HG03354 (cell line): Measurements from ENCODE around the gene NINJ1.
A peak's percentile ranks its signal among the peaks of the same experiment; 100 is the strongest.
"Not testable (repeated sequence)": the region's sequence is repeated elsewhere in the genome, so short reads cannot be mapped to it uniquely, and the experiment has no call there.

Source experiments
- ATAC-seq: cut with Tn5 transposase; IDR thresholded peaks from one replicate; pipeline ENCODE4 v1.9.1; 2021; ENCODE audit warnings: mild to moderate bottlenecking; ENCODE audit not compliant: unreplicated experiment, poor library complexity, severe bottlenecking

NINJ1 gene

GRCh38 chr9:93122721-93123221, 11.3 kb downstream of the NINJ1 start:
- ATAC-seq, result no peak

GRCh38 chr9:93121316-93122241, 12.5 kb downstream of the NINJ1 start:
- no peak for ATAC-seq

DNA sequence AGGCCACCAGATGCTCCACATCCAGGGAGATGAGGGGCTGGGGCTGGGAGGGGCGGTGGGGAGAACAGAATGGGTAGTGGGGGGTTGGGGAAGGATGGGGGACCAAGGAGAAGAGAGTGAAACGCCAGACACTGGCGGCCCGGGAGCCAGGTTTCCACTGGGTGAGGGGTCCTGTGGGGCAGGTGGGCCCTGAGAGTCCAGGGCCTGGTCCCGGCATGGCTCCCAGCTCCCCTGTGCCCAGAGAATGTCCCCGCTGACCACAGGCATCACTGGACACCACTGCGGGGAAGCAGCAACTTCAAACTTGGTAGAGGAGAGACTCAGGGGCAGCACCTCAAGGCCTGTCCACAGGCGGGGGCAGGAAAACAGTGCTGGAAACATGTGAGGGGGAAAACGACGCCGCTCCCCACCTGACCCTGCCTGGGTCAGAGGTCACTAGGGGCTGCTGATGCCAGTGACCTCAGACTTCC, 13.2 kb downstream of the NINJ1 start:
- ATAC-seq, result no peak

- peak; percentile 95 for ATAC-seq
Observed at GRCh38 chr9:93119953-93120845, 13.9 kb downstream of the NINJ1 start.

DNA sequence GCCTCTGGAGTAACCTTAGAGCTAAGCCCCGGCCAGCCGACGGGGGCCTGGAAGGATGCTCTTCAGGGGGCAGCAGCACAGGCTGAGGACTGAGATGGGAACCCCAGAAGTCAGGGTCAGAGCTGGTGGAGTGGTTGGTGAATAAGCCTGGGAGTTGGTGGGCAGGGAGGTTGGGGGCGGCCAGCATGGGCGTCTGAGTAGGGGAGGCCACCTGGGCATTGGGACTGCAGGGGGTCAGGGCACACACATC, 14.4 kb downstream of the NINJ1 start:
- no peak for ATAC-seq

GRCh38 chr9:93118863-93119702, 15.0 kb downstream of the NINJ1 start:
- ATAC-seq, result no peak

DNA sequence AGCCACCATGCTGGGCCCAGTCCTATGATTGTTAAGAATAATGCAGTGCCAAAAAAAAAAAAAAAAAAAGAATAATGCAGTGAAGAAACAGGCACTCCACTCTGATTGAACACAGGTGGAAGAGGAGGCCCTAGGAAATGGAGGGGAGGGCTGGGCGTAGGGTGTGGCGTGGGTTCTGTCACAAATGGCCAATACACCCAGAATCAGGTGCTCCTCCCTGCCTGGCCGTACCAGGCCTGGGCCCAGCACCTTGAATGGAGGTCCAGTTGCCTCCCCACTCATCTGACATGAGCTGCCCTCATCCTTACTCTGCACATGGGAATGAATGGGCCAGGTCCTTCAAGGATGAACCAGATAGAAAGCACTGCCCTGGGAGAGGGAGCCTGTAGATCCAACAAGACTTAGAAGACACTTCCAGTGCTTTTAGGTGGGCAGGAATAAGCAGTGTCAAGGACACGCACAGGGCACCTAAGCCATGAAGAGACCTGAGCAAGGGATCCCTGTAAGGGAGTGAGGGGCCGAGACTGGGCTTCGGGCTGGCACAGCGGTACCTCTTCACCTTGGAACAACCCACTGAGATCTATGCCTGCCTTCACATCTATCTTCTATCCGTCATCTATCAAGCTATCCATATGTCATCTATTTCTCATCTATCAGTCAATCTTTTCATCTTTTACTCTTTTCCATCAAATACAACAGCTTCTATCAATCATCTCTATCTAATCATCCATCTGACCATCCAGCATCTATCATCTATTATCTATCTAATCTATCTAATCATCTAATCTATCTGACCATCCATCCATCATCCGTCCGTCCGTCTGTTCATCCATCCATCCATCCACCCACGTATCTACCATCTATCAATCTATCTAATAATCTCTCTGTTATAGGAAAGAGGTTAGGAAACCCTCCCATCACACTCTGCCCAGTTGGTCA, 15.9 kb downstream of the NINJ1 start:
- no peak for ATAC-seq

GRCh38 chr9:93117521-93117920, 16.5 kb downstream of the NINJ1 start:
- ATAC-seq, result not testable (repeated sequence)

- no peak for ATAC-seq
Observed at GRCh38 chr9:93116072-93116961, 17.7 kb downstream of the NINJ1 start.

DNA sequence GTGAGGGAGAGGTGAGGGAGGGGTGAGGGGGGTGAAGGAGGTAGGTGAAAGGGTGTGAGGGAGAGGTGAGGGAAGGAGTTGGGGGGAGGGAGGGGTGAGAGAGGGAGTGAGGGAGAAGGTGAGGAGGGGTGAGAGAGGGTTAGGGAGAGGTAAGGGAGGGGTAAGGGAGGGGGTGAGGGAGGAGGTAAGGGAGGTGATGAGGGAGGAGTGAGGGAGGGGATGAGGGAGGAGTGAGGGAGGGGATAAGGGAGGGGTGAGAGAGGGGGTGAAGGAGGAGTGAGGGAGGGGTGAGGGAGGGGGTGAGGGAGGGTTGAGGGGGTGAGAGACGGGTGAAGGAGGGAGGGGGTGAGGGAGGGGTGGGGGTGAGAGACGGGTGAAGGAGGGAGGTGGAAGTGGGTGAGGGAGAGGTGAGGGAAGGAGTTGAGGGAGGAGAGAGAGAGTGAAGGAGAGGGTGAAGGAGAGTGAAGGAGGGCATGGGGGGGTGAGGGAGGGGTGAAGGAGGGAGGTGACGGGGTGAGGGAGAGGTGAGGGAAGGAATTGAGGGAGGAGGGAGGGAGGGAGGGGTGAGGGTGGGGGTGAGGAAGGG, 18.5 kb downstream of the NINJ1 start:
- ATAC-seq, result no peak

- no peak for ATAC-seq
Observed at GRCh38 chr9:93114984-93115335, 19.1 kb downstream of the NINJ1 start.

DNA sequence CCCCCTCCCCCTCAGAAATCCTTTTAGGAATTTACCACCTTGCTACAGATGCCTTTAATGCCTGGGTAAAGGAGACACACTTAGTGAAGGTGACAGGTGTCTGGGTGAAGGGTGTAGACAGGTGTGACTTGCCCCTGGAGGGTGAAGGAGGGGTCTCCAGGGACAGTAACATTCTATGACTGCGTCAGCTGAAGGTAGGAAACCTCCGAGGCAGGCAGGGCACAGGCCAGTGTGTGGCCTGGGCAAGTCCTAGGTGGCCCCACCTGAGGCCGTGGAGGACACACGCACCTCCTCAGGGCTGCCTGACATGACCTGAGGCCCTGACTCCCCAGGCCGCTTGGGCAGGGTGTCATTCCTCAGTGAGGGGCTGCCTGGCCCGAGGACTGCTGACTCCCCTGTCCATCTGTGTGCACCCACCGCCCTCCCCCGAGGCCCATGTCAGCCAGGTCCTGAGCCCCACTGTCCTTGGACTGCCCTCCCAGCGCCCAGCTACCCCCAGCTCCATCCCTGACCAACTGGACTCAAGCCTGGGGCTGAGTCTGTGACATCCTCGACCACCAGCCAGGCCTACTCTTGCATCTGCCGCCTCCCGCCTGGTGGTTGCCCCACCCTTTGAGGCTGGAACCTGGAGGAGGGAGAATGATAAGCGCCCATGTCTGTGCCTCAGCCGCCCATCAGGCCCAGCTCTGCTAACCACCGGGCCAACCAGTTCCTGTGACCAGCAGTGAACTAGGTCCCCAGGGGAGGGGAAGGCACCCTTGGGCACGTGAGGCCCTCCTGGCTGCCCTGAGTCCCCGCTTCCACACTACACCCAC, 19.7 kb downstream of the NINJ1 start:
- ATAC-seq, result no peak

DNA sequence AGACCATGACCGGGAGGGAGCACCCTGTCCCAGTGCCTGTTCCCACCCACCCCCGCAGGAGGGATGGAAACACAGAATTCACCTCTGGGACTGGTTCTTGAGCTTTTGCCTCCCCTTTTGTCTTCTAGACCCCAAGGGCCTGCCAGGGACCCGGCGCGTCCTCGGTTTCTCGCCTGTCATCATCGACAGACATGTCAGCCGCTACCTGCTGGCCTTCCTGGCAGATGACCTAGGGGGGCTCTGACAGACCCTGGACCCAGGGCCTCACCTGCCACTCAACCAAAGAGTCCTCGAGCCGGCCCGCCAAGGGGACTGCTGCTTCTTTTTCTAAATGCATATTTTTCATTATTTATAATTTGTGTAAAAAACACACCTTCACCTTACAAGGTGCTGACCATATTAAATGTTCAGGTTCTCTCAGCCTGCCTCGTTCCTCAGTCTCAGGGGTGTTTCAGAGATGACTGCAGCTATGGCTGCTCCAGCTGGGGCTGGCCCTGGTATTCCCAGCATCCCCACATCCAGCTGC, 21.1 kb downstream of the NINJ1 start:
- no peak for ATAC-seq

- no peak for ATAC-seq
Observed at GRCh38 chr9:93112116-93112863, 21.8 kb downstream of the NINJ1 start.

DNA sequence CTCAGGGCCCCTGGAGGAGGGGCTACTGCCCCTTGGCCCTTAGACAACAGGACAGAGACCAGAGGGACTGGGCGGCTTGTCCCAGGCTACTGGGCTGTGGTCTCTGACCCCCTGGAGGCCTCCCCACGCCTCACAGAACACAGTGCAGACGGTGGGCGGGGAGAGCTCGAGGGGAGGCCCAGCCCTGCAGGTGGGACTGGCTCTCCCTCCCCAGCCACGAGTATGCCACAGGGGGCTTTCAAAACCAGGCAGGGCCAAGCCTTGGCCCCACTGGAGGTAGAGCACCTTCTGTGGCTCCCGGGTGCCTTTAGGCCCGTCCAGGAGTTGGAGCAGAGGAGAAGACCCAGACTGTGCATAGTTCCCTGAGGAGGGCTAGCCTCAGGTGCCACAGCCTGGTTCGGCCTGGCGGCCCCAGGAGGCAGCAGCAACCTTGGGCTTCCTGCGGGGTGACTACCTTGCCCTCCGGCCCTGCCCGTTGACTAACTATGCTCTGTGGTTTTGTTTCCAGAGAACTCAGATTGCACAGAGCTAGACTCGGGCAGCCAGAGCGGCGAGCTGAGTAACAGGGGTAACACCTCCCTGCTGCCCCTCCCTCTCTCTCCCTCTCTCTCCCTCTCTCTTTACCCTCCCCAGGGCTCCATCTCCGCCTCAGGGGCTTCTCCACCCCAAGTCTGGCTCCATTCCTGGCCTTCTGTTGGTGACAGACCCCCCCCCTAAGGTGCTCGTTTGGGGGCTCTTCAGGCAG, 22.5 kb downstream of the NINJ1 start:
- no peak for ATAC-seq
